ENCODE measurements around the gene STEAP3.

STEAP3 gene

GRCh38 chr2:119242276-119243119 is 18.9 kb downstream of the STEAP3 start:
- Mint-ChIP-seq H3K9me3 (no peaks in the 10 kb centered on the region), H3K27ac (no peak overlapping the region), H3K27me3 (ENCODE audit: low read depth) (no peaks in the 10 kb centered on the region), H3K4me3 (no peak overlapping the region), H3K36me3 (ENCODE audit: low read depth) (no peaks in the 10 kb centered on the region), H3K4me1 (ENCODE audit: low read depth) (no peaks in the 10 kb centered on the region)

GRCh38 chr2:119243621-119244020 is 20.0 kb downstream of the STEAP3 start:
- Mint-ChIP-seq H3K9me3 (no peaks in the 10 kb centered on the region), H3K4me3 (no peak overlapping the region), H3K27ac (no peak overlapping the region), H3K4me1 (ENCODE audit: low read depth) (no peaks in the 10 kb centered on the region), H3K27me3 (ENCODE audit: low read depth) (no peaks in the 10 kb centered on the region), H3K36me3 (ENCODE audit: low read depth) (no peaks in the 10 kb centered on the region)

- H3K4me1 Mint-ChIP-seq (ENCODE audit: low read depth) = no peaks in the 10 kb centered on the region
- H3K36me3 Mint-ChIP-seq (ENCODE audit: low read depth) = no peaks in the 10 kb centered on the region
- no peaks in the 10 kb centered on the region for H3K9me3 Mint-ChIP-seq
- no peak overlapping the region for H3K4me3 Mint-ChIP-seq
- H3K27me3 Mint-ChIP-seq (ENCODE audit: low read depth) = no peaks in the 10 kb centered on the region
- H3K27ac Mint-ChIP-seq = no peak overlapping the region
These were observed 21.6 kb downstream of the STEAP3 start for GRCh38 chr2:119245076-119245840.

- no peaks in the 10 kb centered on the region for H3K36me3 Mint-ChIP-seq (ENCODE audit: low read depth)
- no peak overlapping the region for H3K4me3 Mint-ChIP-seq
- H3K4me1 Mint-ChIP-seq (ENCODE audit: low read depth) = no peaks in the 10 kb centered on the region
- no peak overlapping the region for H3K27ac Mint-ChIP-seq
- no peaks in the 10 kb centered on the region for H3K27me3 Mint-ChIP-seq (ENCODE audit: low read depth)
- H3K9me3 Mint-ChIP-seq = no peaks in the 10 kb centered on the region
These were observed 22.2 kb downstream of the STEAP3 start for GRCh38 chr2:119245841-119246230.

GRCh38 chr2:119246884-119247843 is 23.5 kb downstream of the STEAP3 start:
- H3K4me3 Mint-ChIP-seq = no peak overlapping the region
- H3K4me1 Mint-ChIP-seq (ENCODE audit: low read depth) = no peaks in the 10 kb centered on the region

GRCh38 chr2:119247844-119248271 is 24.2 kb downstream of the STEAP3 start:
- Mint-ChIP-seq H3K27me3 (ENCODE audit: low read depth) (no peaks in the 10 kb centered on the region), H3K4me1 (ENCODE audit: low read depth) (no peaks in the 10 kb centered on the region), H3K27ac (no peak overlapping the region), H3K36me3 (ENCODE audit: low read depth) (no peaks in the 10 kb centered on the region), H3K4me3 (no peak overlapping the region), H3K9me3 (no peaks in the 10 kb centered on the region)

More at GRCh38 chr2:119246884-119247843, 23.5 kb downstream of the STEAP3 start:
- no peaks in the 10 kb centered on the region for H3K9me3 Mint-ChIP-seq
- H3K36me3 Mint-ChIP-seq (ENCODE audit: low read depth) = no peaks in the 10 kb centered on the region
- H3K27me3 Mint-ChIP-seq (ENCODE audit: low read depth) = no peaks in the 10 kb centered on the region
- no peak overlapping the region for H3K27ac Mint-ChIP-seq

GRCh38 chr2:119248311-119248710 is 24.7 kb downstream of the STEAP3 start:
- H3K27me3 Mint-ChIP-seq (ENCODE audit: low read depth) = no peaks in the 10 kb centered on the region

GRCh38 chr2:119248751-119249150 is 25.1 kb downstream of the STEAP3 start:
- no peak overlapping the region for H3K4me3 Mint-ChIP-seq
- H3K27ac Mint-ChIP-seq = no peak overlapping the region
- H3K27me3 Mint-ChIP-seq (ENCODE audit: low read depth) = no peaks in the 10 kb centered on the region
- H3K4me1 Mint-ChIP-seq (ENCODE audit: low read depth) = no peaks in the 10 kb centered on the region
- H3K9me3 Mint-ChIP-seq = no peaks in the 10 kb centered on the region
- no peaks in the 10 kb centered on the region for H3K36me3 Mint-ChIP-seq (ENCODE audit: low read depth)

More at GRCh38 chr2:119248311-119248710, 24.7 kb downstream of the STEAP3 start:
- H3K4me1 Mint-ChIP-seq (ENCODE audit: low read depth) = no peaks in the 10 kb centered on the region
- no peaks in the 10 kb centered on the region for H3K36me3 Mint-ChIP-seq (ENCODE audit: low read depth)
- H3K4me3 Mint-ChIP-seq = no peak overlapping the region
- no peaks in the 10 kb centered on the region for H3K9me3 Mint-ChIP-seq
- no peak overlapping the region for H3K27ac Mint-ChIP-seq

- H3K4me1 Mint-ChIP-seq (ENCODE audit: low read depth) = no peaks in the 10 kb centered on the region
- H3K27me3 Mint-ChIP-seq (ENCODE audit: low read depth) = no peaks in the 10 kb centered on the region
- no peaks in the 10 kb centered on the region for H3K9me3 Mint-ChIP-seq
- H3K27ac Mint-ChIP-seq = no peak overlapping the region
- no peaks in the 10 kb centered on the region for H3K36me3 Mint-ChIP-seq (ENCODE audit: low read depth)
- no peak overlapping the region for H3K4me3 Mint-ChIP-seq
These were observed 25.7 kb downstream of the STEAP3 start for GRCh38 chr2:119249311-119249710.

GRCh38 chr2:119249855-119250717 is 26.5 kb downstream of the STEAP3 start:
- Mint-ChIP-seq H3K36me3 (ENCODE audit: low read depth) (no peaks in the 10 kb centered on the region), H3K4me1 (ENCODE audit: low read depth) (no peaks in the 10 kb centered on the region), H3K4me3 (no peak overlapping the region), H3K27me3 (ENCODE audit: low read depth) (no peaks in the 10 kb centered on the region), H3K9me3 (no peaks in the 10 kb centered on the region), H3K27ac (no peak overlapping the region)

GRCh38 chr2:119250718-119251290 is 27.2 kb downstream of the STEAP3 start:
- Mint-ChIP-seq H3K27me3 (ENCODE audit: low read depth) (no peaks in the 10 kb centered on the region), H3K27ac (no peak overlapping the region), H3K4me1 (ENCODE audit: low read depth) (no peaks in the 10 kb centered on the region), H3K36me3 (ENCODE audit: low read depth) (no peaks in the 10 kb centered on the region), H3K4me3 (no peak overlapping the region), H3K9me3 (no peaks in the 10 kb centered on the region)

GRCh38 chr2:119251652-119252051 is 28.0 kb downstream of the STEAP3 start:
- H3K9me3 Mint-ChIP-seq = no peaks in the 10 kb centered on the region
- no peak overlapping the region for H3K4me3 Mint-ChIP-seq
- H3K36me3 Mint-ChIP-seq (ENCODE audit: low read depth) = no peaks in the 10 kb centered on the region
- H3K27ac Mint-ChIP-seq = no peak overlapping the region
- H3K4me1 Mint-ChIP-seq (ENCODE audit: low read depth) = no peaks in the 10 kb centered on the region
- no peaks in the 10 kb centered on the region for H3K27me3 Mint-ChIP-seq (ENCODE audit: low read depth)
